SK-N-MC (cell line): ENCODE measurements around the gene GRIK4.

Source experiments
- DNase-seq: peaks from one replicate; pipeline ENCODE4 v3.0.0-alpha.2; 2011; ENCODE audit warnings: low read depth, low spot score
- H3K27ac ChIP-seq: fragments of 200-600 bp; sonication (generic); 2 replicates; pipeline ENCODE4 v1.5.1; 2016; ENCODE audit warnings: mixed run types
- H3K36me3 ChIP-seq: fragments of 200-600 bp; sonication (generic); 2 replicates; pipeline ENCODE4 v1.6.1; 2017; ENCODE audit warnings: antibody characterized with exemption, low read length, mixed read lengths; ENCODE audit not compliant: insufficient read depth
- H3K4me3 ChIP-seq: fragments of 200-600 bp; sonication (generic); 2 replicates; pipeline ENCODE4 v1.5.1; 2016
- H3K9ac ChIP-seq: fragments of 200-600 bp; sonication (generic); 2 replicates; pipeline ENCODE4 v1.8.0; 2017; ENCODE audit warnings: mixed run types, mixed read lengths; ENCODE audit not compliant: insufficient read length
- H3K9me3 ChIP-seq: fragments of 200-600 bp; sonication (generic); 2 replicates; pipeline ENCODE4 v1.6.1; 2017; ENCODE audit warnings: low read depth, mild to moderate bottlenecking, antibody characterized with exemption, low read length, moderate library complexity, mixed read lengths
- EZH2 ChIP-seq: fragments of 200-600 bp; sonication (generic); IDR thresholded peaks from one replicate; pipeline ENCODE4 v1.6.1; 2017; ENCODE audit warnings: antibody characterized with exemption
- FOXP2 ChIP-seq: optimal IDR thresholded peaks from 2 replicates; pipeline ENCODE3; 2011; ENCODE audit warnings: mild to moderate bottlenecking, moderate library complexity; ENCODE audit not compliant: insufficient read depth; ENCODE audit errors: extremely low read length, control extremely low read depth
- POLR2AphosphoS5 ChIP-seq: IDR thresholded peaks from 2 replicates; pipeline ENCODE4 v1.6.1; 2012; ENCODE audit warnings: mild to moderate bottlenecking, low read depth, low read length, borderline replicate concordance

The GRIK4 gene

DNA sequence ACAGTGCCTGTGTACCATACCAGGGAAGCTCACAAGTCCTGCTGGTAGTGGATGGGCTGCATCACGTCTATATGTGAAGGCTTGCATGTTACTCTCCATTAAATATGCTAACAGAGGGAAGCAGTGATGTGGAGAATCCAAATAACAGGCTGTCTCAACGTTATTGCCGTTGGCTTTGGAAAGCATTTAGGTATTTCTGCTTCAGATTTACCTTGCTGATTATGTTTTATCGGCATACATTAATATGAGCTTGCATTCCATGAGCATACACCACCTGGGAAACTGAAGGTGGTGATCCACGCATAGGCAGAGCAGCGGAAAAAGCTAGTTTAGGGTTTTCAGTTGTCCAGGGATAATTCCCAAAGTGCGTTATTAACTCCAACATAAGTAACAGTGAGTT is 175.0 kb downstream of the GRIK4 start:
- Histone ChIP-seq H3K4me3 (no peak overlapping the region), H3K9me3 (no peaks in the 10 kb centered on the region), H3K27ac (no peak overlapping the region), H3K9ac (no peak overlapping the region), H3K36me3 (no peaks in the 10 kb centered on the region)
- no peak for TF ChIP-seq EZH2
- no peak for TF ChIP-seq POLR2AphosphoS5
- TF ChIP-seq FOXP2 = no peak
- DNase-seq = no peak

DNA sequence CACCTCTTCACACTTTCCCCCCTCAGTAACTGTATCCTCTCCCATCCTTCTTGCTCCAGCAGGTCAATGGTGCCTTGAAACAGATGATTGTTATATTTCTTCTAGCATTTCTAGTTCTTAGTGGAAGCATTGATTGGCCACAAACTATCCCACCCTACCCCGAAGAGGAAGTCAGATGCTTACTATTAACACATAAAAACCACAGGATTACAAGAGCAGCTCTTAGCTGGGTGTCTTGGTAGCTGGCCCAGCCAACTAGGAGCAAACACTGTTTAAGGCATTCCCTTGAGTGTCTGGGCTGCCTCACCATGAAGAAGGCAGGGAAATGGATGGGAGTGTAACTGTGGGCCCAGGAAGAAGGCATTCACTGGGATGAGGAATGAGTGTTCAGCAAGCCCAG is 176.6 kb downstream of the GRIK4 start:
- Histone ChIP-seq H3K27ac (no peak overlapping the region), H3K4me3 (no peak overlapping the region), H3K36me3 (no peaks in the 10 kb centered on the region), H3K9ac (no peak overlapping the region), H3K9me3 (no peaks in the 10 kb centered on the region)
- TF ChIP-seq POLR2AphosphoS5 (no peak), FOXP2 (no peak)
- DNase-seq = no peak

DNA sequence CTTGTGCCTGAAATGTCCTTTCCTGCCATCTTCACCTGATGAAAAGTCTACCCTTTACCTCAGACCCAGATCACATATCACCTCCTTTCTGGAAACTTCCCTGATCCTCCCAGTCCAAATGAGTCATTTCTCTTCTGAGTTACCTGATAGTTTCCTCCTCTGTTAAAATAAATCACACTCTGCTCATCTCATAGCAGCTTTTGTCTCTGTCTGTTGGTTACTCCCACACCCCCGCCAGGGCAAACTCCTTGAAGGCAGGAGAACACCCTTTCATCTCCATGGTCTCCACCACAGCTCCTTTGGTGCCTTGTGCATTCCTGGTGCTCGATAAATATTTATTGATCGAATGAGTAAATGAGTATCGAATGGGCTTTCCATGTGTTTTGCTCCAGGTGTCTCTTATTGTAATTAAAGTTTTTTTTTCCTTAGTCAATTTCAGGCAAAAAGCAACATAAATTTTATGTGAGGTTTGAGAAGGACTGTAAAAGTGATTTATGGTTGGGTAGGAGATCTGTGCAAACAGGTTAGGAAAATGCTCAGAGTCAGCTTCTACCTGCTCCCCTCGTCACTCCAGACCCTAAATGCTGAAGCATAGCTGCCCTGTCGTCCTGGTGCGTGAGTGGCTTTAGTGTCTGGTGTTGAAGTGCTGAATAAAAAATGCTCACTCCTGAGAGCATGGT is 178.2 kb downstream of the GRIK4 start:
- no peaks in the 10 kb centered on the region for H3K9me3 ChIP-seq
- TF ChIP-seq POLR2AphosphoS5 (no peak), FOXP2 (no peak), EZH2 (no peak)
- H3K27ac ChIP-seq = no peak overlapping the region
- H3K36me3 ChIP-seq = no peaks in the 10 kb centered on the region
- no peak overlapping the region for H3K9ac ChIP-seq
- no peak overlapping the region for H3K4me3 ChIP-seq
- no peak for DNase-seq

DNA sequence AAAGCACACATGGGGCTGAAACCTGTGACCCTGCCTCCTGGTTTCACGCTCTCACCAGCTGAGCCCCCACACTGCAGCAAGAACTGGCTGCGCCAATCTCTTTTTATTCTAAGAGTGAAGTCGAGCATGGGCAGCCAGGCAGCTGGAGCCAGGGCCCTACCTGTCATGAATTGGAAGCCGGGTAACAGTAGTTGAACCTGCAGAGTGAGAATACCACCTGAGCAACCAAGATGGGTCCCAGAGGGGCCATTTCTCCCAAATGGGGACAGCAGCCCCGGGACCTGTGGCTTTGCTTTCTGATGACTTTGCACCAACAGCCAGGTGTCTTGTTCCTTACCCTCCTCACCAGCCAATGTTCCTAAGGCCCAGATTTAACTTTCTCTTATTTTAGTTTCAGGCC is 178.9 kb downstream of the GRIK4 start:
- no peak overlapping the region for H3K27ac ChIP-seq
- no peaks in the 10 kb centered on the region for H3K36me3 ChIP-seq
- H3K9ac ChIP-seq = no peak overlapping the region
- no peaks in the 10 kb centered on the region for H3K9me3 ChIP-seq
- no peak for DNase-seq
- no peak overlapping the region for H3K4me3 ChIP-seq
- TF ChIP-seq FOXP2 (no peak), POLR2AphosphoS5 (no peak), EZH2 (no peak)

DNA sequence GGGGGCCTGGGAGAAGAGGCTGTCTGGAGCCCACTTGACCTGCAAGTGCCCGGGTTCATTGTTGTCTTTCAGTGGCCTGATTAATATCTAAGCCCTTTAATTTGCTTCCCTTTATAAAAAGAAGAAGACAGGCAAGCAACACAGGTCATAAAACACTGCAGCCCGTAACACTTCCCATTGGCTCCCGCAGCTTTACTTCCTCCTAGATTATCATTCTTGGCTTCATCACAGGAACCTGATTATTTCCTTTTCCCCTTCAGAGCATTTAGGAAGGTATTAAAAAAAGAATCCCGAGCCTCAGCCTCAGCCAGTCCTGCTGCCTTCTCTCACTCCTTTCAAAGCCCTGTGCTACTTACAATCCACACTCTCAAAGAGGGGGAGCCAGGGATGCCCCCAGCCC is 183.2 kb downstream of the GRIK4 start:
- no peak overlapping the region for H3K4me3 ChIP-seq
- no peak for DNase-seq
- no peak overlapping the region for H3K27ac ChIP-seq
- no peaks in the 10 kb centered on the region for H3K9me3 ChIP-seq
- H3K36me3 ChIP-seq = no peaks in the 10 kb centered on the region
- TF ChIP-seq FOXP2 (no peak), POLR2AphosphoS5 (no peak), EZH2 (no peak)
- no peak overlapping the region for H3K9ac ChIP-seq

DNA sequence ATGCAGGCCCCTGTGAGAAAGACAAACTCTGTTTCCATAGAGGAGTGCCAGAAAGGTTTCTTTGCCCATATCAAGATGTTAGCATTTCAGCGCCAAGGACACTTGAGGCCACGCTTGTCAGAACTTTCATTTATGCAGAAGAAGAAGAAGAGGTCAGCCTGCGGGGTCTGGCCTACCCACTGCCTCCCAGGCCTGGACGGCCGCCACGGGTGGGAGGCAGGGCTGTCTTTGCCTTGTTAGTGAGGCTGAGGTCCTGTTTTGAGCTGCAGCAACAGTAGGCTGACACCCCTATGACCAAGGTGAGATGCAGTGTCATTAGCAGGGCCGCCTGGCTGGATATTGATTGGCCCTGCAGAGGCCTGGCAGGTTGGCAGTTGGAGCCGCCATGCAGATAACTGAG is 183.9 kb downstream of the GRIK4 start:
- Histone ChIP-seq H3K9me3 (no peaks in the 10 kb centered on the region), H3K4me3 (no peak overlapping the region), H3K36me3 (no peaks in the 10 kb centered on the region), H3K9ac (no peak overlapping the region), H3K27ac (no peak overlapping the region)
- TF ChIP-seq EZH2 (no peak), FOXP2 (no peak), POLR2AphosphoS5 (no peak)
- DNase-seq = no peak

DNA sequence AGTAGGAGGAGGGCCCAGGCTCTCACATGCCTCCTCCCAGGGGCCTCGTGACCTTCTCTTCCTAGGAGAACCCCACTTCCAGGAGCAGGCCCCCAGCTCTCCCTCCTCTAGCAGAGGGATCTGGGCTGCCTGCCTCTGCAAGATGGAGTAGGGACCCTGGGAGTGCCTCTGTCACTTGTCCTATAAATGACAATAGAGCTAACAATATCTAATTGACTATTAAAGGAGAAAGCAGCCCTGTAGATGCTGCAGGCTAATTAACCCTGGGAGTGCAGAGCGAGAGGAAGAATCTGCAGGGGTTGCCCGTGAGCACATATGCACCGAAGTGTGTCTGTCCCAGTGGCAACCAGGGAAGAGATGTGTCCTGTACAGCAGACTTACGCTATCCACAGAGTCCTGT is 184.4 kb downstream of the GRIK4 start:
- TF ChIP-seq POLR2AphosphoS5 (no peak), EZH2 (no peak), FOXP2 (no peak)
- no peak overlapping the region for H3K4me3 ChIP-seq
- no peaks in the 10 kb centered on the region for H3K36me3 ChIP-seq
- no peak for DNase-seq
- H3K9me3 ChIP-seq = no peaks in the 10 kb centered on the region
- no peak overlapping the region for H3K27ac ChIP-seq
- no peak overlapping the region for H3K9ac ChIP-seq

DNA sequence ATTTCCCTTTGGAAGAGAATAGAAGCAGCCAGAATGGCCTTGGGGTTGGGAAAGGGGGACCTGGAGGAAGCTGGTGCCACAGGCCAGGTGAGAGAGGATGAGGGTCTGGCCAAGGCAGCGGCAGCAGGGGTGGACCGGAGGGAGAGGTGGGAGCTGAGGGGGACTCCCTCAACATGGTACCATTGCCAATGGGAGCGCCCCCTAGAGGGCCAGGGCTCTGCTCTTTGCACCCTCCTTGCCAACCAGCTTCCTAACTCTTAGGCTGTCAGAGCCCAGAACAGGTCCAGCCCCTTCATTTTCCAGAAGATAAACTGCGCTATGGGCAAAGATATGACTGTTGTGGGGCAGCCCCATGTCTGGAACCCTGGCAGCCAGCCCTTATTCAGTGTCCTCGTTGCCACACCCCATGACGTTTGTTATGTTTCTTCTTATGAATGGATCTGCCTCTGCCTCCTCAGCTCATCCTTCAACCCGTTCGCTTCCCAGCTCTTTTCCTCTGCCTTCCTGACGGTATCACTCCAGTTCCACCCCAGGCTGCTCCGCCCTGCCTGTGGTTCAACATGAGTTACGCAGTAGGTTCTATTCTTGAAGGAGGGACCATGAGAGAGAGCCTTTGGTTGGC is 185.2 kb downstream of the GRIK4 start:
- no peaks in the 10 kb centered on the region for H3K36me3 ChIP-seq
- TF ChIP-seq EZH2 (no peak), POLR2AphosphoS5 (no peak), FOXP2 (no peak)
- H3K27ac ChIP-seq = no peak overlapping the region
- no peak for DNase-seq
- H3K4me3 ChIP-seq = no peak overlapping the region
- H3K9me3 ChIP-seq = no peaks in the 10 kb centered on the region
- no peak overlapping the region for H3K9ac ChIP-seq
